Measurements from ENCODE around the gene FRMD4A.

The FRMD4A gene

DNA sequence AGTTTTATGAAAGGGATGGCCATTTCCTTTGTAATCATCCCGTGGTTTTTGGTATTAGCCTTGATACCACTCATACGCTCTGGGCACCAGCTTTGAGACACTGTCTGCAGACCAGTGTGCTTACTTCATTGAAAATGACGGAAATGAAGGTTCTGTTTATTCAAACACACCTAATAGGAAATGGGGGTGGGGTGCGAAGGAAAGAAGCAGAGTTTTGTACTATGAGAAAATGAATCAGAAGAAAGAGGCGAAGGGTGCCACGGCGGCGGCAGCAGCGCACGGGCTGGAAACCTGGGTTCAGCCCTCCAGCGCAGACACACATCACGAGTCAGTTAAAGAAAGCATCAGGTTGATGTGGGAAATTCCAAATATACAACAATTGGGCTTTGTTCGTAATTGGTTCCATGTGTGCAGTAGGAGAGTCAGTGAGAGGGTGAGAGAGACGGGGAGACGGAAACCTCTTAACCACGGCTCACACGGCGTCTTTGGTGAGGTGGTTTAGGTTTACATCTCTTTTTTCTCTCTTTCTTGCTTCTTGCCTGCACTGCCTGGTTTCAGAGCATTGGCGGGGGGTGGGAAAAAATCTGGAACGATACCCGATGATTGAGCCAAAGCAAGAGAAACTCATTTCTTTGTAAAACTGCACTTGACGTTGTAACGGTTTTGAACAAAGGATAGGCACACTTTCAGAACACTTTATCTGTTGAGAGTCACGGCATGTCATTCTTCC, 321.2 kb downstream of the FRMD4A start:
- DNase-seq = peak; percentile 77

DNA sequence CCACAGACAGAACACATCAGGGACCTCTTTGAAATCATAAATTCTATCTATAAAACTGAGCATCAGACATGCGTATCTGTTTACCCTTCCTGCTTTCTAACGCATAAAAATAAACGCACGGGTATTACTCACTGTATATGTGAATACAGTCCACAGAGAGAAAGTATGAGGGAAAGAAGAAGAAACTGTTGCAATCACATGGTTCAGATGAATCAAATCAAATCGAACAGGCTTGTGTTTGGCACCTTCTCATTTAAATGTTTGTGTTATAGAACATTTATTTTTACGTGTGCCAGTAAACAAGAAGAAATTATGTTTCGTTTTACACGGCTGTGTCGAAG, 322.0 kb downstream of the FRMD4A start:
- DNase-seq = no peak

DNA sequence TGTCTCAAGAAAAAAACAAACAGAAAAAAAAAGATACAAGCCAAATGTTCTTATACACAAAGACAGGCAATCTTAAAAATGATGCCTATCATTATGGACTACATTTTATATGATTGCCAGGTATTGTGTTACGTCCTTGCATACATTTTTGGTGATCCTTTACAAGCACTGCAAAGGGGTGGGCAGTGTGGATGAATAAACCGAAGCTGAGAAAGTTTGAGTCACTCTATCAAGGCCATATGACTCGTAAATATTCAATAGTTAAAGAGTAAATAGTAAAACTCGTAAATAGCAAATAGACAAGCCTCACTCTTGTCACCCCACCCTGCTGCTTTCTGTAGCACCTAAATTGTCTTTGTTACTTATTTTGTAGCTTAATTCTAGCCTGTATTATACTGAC, 326.2 kb downstream of the FRMD4A start:
- no peak for DNase-seq

DNA sequence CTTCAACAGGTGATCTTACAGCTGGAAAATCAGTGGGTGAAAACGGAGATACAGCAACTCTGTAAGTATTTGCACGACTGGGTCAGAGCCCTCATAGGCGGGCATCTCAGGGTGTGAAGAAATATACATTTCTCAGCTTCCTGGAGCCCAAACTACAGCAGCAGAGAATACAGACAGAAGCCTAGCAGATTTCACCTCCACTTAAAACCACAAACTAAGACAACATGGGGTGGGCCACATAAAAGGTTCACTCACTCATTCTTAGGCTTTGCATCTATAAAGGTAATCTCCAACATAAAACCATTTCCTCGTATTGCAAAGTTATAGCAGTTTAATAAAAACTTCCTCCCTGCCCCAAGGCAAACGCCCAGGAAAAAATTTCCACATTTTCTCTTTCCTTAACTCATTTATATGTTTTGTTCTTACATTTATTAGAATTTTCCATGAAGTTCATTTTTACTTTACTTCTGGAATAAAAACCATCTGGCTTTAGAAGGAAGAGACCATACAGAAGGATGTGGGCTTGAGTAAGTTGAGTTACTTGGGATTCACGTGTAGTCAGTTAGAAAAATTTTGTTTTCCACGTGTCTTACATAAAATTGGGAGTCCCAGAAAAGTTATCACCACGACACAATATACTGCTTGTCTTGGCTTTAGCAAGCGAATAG, 327.1 kb downstream of the FRMD4A start:
- no peak for DNase-seq

DNA sequence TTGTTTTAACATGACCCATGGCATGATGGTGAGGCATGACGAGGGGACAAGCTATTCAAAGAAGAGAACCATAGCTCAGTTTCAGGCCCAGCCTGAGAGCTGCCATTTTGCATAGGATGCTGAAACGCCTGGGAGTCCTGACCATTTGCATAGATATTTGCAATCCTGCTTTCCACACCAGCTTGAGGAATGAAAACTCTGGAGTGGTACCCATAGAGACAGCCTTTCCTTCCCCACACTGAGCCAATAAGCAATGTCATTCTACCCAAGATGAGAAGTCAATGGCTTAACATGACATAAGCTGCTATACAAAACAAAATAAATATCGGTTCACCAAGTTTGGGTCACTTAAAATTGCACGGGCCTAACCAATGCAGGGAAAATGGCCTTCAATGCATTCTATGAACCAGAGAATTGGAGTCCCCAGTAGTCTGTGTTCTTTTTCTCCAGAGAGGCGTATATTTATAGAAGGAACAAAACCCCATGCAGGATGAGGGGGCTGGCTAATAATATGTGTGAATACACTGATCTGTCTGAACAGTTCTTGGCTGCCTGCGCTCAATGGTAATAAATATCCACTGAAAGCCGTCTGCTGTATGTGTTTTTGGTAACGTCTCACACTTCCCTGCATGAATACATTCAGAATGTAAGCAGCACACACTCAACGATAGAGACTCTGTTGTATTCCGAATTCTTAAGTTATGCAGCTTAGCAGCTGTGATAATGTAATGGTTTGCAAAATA, 329.3 kb downstream of the FRMD4A start:
- no peak for DNase-seq

DNA sequence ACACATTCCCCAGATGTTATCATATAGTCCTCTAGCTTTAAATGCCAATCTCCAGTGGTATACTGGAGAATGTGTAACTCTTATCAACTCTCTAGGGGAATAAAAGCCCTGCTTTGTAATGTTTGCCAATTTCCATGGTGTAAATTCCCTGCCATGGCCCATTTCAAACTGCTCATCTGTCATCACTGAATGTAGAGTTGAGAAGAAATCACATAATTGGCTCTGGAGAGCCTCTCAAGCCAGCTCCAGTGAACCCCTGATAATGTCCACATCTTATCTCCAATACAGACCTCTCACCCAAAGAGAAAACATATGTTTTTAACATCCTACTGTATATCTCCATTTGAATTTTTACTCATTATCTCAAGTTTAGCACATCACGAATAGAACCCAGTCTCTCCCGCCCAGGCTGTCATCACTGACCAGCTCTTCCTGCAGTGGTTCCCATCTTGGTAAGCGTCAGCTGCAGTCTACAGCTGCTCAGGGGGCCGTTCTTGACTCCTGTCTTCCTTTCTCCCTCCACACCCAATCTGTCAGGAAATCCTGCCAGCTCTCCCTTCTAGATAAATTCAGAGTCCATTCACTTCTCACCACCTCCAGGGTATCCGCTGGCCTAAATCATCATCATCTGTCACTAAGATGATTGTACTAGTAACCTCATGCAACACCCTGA, 332.4 kb downstream of the FRMD4A start:
- DNase-seq = no peak

DNA sequence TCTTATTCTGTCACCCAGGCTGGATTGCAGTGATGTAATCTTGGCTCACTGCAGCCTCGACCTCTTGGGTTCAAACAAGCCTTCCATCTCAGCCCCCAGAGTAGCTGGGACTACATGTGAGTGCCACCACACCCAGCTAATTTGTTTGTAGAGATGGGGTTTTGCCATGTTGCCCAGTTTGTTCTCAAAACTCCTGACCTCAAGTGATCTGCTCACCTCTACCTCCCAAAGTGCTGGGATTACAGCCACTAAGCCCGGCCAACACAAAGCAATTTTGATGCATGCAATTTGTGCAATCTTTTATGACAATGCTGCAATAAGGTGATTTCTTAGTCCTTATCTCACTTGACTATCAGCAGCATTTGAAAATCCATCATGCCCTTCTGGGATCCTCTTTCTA, 333.1 kb downstream of the FRMD4A start:
- DNase-seq = no peak

DNA sequence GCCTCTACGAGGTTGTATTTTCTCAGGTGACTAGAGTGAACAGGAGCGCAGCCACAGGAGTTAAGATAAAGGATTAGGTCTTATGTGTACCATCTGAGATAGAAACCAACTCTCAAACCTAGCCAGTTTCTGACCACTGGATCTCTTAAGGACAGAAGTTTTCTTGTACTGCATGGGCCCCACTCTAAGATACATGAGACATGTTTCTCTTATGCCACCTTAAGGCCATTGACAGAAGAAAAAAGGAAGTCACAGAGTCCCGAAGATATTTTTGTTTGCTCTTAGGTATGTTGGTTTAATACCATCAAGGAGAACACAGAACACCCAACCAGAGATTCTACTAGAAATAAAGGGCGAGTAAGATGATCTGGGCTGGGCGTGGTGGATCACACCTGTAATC, 335.8 kb downstream of the FRMD4A start:
- DNase-seq = no peak

DNA sequence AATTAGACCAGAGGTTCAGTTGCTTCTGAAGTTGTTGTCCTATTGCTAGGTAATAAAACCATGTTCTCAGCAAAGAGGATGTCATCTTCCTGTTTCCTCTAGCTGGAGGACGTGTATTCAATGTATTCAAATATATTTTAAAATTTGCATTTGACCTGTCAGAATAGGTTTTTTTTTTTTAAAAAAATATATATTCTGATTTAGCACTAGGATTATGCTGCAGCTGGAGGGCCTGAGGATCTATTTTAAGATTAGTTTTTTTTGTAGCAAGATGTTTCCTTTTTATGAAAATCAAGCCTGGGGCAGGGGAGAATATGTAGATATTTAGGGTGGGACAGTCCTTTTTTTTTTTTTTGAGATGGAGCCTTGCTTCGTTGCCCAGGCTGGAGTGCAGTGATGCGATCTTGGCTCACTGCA, 337.0 kb downstream of the FRMD4A start:
- no peak for DNase-seq

DNA sequence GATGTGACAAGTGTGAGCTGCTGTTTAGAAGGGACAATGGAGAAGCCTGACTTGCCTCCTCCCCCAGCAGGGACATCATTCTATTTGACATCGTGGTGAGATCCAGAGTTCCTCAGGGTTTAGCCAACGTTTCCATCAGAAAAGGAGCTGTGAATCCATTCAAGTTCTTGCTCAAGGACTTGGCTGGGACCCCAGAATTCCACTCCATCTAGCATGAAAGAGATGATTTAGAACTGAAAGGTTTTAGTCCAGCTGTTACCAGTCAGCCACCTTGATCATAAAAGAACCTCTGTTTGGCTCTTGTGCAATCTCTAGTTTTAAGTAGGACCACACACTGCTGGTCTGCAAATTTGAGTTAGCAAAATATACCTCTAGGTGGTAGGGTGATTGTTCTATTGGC, 337.6 kb downstream of the FRMD4A start:
- no peak for DNase-seq

DNA sequence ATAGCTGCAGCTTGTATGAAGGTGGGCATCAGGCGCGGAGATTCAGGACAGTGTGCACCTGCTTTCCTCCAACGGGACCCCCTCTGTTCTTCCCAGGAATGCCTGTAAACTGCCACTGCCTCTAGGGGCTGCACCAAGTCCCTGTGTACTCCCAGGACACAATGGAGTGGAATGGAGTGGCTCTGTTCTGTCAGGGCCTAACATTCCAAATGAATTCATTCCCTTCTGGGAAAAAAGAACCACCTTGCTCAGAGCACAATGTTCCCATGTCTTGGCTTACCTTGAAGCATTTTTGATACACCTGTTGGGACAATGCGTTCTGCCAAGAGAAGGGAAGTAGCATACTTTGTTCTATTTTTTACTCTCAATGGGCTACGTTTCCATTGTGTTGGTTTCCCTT, 339.4 kb downstream of the FRMD4A start:
- DNase-seq = no peak

DNA sequence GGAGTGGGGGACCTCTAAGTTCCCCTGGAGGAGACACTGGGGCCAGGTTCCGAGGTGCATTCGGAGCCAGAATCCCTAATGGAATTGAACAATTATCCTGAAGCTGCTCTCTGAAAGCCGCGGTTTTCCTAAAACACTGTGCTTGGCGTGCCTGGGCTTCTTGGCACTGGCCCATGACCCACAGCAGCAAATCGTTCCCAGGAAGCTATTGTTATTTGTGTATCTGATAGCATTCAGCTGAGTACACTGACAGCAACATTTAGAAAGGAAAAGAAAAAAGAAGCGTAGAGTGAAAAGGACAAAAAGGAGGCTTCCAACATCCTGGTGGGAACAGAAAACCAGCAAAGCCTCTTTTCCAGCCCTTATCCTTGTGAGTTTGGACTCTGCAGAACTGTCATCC, 339.8 kb downstream of the FRMD4A start:
- no peak for DNase-seq

DNA sequence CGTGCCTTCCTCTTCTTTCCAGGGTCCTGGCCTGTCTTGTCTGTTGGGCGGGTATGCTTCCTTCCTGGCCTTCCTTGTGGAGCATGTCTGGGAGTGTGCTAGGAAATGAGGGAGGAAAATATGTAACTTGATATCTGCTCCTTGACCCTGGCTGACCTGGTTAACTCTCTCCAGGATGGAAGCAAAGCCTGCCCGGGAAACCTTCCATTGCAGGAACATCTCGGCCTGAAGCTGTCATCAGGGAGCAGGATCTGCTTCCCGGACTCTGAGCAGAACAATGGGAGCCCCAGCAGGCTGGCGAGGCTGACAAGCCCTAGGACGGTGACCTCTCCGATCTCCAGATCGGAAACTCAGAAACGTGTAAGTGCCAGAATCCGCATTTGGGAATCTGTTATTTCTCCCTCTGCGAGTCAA, 340.3 kb downstream of the FRMD4A start:
- DNase-seq = no peak

DNA sequence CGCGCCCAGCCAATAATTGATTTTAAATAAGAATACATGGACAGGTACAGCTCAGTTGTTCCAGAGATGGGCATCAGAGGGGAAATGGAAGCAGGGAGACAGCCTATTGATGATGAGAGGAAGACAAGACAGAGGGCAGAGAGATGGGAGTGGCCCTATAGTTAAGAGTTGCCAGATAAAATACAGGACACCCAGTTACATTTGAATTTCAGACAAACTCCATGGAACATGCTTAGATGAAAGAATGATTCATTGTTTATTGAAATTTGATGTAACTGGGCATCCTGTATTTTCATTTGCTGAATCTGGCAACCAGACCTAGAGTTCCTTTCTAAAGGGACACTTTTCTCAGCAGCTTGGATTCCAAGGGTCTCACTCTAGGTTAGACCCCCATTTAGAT, 341.1 kb downstream of the FRMD4A start:
- DNase-seq = no peak

DNA sequence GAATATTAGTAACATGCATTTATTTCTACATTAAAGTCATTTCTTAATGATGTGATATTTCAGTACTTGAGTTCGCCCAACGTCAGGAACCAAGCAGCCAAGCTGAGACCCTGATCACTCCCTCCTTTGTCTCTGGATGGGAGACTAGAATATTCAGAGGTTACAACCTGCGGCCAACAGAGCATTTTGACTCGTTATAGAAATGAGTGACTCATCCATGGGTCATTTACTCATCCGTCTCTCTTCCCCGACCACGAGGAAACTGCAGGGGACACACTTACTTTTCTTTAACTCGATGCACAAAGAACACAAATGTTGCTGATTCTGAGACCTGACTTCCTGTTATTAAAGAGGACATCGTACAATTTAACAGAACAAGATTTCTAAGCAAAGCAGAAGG, 343.3 kb downstream of the FRMD4A start:
- DNase-seq = no peak

DNA sequence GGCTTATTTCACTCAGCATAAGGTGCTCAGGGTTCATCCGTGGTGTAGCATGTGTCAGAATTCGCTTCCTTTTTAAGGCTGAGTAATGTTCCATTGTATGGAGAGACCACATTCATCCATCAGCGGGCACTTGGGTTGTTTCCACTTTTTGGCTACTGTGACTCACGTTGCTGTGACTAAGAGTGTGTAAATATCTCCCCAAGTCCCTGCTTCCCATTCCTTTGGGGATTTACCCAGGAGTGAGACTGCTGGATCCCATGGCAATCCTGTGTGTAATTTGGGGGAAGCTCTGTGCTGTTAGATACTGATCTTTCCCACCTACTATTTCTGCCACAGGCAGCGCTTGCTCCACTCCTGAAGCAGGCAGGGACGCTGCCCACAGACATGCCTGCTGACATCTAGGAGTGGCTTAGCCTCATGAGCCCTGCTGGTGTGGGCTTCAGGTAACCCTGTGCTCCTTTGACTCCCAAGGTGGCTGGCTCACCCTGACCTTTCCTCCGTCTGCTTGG, 346.0 kb downstream of the FRMD4A start:
- no peak for DNase-seq

DNA sequence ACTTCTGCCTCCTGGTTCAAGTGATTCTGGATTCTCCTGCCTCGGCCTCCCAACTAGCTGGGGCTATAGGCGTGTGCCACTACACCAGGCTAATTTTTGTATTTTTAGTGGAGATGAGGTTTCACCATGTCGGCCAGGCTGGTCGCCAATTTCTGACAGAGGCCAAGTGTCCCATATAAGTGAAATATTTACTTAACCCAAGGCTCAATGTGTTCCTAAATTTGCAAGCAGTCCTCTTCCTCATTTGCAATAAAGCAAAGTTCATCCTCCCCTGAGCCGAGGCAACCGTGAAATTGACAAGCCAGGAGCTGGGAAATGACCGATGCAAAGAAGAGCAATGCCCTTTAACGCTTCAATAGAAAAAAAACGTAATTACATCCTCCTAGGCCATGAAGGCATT, 347.7 kb downstream of the FRMD4A start:
- DNase-seq = no peak

DNA sequence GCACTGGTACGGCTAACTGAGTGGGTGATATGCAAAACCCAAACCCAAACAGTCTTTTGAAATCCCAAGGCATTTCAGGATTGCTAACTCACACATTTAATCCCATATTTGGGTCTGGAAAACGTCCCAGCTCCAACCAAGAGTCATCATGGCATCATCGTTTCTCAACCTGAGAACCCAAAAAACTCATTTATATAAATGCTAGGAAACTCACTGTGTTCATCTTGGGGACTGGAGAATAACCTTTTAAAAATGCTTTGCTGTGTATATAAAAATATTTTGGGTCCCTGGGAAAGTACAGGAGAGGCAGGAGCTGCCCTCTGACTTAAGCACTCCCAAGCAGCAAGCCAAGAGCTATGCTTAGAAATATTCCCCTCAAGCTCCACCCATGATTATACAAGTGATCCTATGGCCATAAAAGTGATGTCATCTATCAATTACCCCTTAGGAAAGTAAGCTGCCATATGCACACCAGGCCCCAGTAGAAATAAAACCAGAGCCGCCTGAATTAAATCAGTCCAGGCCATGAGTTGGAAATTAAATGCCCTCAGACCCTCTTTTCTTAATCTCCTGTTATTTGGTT, 352.1 kb downstream of the FRMD4A start:
- DNase-seq = no peak

DNA sequence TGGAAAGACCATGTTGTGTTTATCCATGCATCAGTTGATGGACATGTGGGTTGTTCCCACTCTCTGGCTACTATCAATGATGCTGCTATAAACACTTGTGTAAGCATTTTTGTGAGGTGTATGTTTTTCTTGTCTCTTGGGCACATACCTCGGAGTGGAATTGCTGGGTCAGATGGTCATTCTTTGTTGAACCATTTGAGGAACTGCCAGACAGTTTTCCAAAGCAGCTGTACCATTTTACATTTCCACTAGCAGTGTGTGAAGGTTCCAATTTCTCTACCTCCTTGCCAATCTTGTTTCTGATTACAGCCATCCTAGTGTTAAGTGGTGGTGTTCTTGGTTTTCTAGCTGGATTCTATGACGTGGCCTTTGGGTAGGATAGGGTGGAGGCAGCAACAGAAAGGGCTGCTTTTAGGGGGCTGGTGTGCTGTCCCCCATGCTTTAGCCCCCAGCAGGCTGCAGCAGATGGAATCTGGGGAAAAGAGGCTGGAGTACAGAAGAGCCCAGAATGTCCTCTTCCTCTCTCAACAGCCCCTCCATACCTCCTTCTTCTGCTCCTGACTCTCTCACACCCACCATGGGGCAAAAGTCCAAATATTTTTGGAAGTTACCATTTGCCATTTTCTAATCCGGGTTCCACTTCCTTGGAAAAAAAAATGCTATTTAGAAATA, 352.7 kb downstream of the FRMD4A start:
- DNase-seq = no peak

DNA sequence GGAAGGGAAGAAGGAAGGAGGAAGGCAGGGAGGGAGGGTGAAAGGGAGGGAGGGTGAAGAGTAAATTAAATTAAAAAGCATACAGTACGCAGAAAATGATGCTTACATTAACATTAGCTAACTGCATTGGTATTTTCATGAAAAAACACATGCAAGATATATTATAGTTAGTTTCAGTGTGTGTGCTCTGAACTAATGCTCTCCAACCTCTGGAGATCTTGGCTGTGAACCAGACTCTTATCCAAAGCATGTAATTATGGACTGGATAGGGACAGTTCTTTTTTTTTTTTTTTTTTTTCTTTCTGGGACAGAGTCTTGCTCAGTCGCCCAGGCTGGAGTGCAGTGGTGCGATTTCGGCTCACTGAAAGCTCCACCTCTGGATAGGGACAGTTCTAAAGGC, 357.0 kb downstream of the FRMD4A start:
- no peak for DNase-seq

DNA sequence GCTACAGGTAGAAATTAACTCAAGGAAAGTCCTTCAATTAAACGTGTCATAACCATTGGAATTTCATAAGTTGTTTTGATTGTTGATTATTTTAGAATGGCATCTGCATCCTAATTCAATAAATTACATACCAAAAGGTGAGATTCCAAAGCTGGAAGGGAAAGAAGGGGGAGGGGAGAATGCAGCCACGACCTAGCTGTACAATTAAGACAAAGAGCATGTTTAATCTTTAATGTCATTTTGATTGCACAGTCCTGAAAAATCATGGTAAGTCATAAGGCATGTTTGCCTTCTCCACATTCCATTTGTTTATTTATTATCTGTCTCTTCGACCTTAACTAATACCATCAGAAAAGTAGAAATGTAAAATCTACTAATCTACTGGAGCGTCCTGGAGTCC, 358.1 kb downstream of the FRMD4A start:
- no peak for DNase-seq

All from stimulated activated CD4-positive, alpha-beta T cell treated with anti-CD3 and anti-CD28 coated beads, Interleukin-4, amount 100 ng/mL, for 1 hour (primary cell).